Stimulated activated naive CD8-positive, alpha-beta T cell treated with anti-CD3 and anti-CD28 coated beads, Interleukin-15, amount 100 ng/mL, for 72 hours (primary cell): ENCODE measurements around the gene RFLNA.

Experiments
- ATAC-seq: fragments of 150-1000 bp; cut with Tn5 transposase; 2 replicates; pipeline ENCODE4 v1.10.0; 2021; ENCODE audit warnings: mild to moderate bottlenecking, moderate library complexity
- DNase-seq, 2 donors: peaks; one replicate each; pipeline ENCODE4 v3.0.0; 2021 to 2022
- H3K27ac Mint-ChIP-seq, 2 donors: one replicate each; pipeline ENCODE4 v1.8.0; 2022; ENCODE audit warnings: mild to moderate bottlenecking in 2 of 2, mixed read lengths in 2 of 2, moderate library complexity in 2 of 2
- H3K27me3 Mint-ChIP-seq: one replicate; pipeline ENCODE4 v1.8.0; 2022; ENCODE audit warnings: mixed read lengths
- H3K4me1 Mint-ChIP-seq: one replicate; pipeline ENCODE4 v1.8.0; 2022; ENCODE audit warnings: mild to moderate bottlenecking, mixed read lengths
- H3K4me3 Mint-ChIP-seq, 2 donors: one replicate each; pipeline ENCODE4 v1.8.0; 2022; ENCODE audit warnings: mild to moderate bottlenecking in 2 of 2, mixed read lengths in 2 of 2, moderate library complexity in 1 of 2
- H3K9me3 Mint-ChIP-seq, 2 donors: one replicate each; pipeline ENCODE4 v1.8.0; 2022; ENCODE audit warnings: mixed read lengths in 2 of 2

Gene RFLNA

DNA sequence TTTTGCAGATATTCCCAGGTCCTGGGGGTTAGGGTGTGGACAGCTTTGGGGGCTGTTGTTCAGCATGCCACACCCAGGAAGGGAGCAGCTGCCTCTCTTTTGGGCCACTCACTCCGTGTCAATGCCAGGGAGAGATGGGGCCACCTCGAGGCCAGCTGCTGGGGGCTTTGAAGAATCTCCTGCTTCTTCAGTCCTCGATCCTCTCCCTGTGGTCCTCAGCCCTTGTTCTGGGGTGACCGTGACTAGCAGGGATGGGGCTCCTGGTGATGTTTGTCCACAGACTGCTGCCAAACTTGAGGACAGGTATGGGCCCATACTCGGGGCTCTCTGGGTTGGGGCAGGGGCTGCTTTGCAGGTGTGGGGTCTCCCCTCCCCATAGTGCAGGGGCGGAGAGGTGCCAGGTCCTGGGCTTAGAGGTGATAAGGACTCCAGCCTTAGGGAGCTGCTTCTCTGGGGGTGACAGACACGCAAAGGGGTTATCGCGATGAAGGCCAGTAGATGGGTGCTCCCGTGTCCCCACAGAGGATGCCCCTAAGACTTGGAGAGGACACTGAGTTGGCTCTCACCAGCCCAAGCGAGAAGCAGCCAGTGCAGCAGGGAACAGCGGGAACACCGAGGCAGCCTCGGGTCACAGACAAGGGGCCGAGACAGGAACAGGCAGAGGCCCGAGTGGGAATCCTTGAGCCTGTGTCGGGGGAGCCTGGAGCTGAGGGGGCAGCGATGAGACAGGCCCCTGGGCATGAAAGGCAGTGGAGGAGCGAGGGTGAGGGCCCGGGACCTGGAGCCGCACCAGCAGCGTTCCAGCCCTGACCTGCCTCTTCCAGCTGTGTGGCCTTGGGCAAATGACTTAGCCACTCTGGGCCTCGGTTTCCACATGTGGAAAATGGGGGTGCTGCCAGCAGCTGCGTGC, 11.1 kb downstream of the RFLNA start:
- Mint-ChIP-seq H3K27me3 (peaks cover 2% of the 10 kb centered on the region), H3K4me1 (no peaks in the 10 kb centered on the region), H3K27ac (no peak overlapping the region), H3K4me3 (no peak overlapping the region), H3K9me3 (no peaks in the 10 kb centered on the region)
- ATAC-seq = no peak
- no peak for DNase-seq

DNA sequence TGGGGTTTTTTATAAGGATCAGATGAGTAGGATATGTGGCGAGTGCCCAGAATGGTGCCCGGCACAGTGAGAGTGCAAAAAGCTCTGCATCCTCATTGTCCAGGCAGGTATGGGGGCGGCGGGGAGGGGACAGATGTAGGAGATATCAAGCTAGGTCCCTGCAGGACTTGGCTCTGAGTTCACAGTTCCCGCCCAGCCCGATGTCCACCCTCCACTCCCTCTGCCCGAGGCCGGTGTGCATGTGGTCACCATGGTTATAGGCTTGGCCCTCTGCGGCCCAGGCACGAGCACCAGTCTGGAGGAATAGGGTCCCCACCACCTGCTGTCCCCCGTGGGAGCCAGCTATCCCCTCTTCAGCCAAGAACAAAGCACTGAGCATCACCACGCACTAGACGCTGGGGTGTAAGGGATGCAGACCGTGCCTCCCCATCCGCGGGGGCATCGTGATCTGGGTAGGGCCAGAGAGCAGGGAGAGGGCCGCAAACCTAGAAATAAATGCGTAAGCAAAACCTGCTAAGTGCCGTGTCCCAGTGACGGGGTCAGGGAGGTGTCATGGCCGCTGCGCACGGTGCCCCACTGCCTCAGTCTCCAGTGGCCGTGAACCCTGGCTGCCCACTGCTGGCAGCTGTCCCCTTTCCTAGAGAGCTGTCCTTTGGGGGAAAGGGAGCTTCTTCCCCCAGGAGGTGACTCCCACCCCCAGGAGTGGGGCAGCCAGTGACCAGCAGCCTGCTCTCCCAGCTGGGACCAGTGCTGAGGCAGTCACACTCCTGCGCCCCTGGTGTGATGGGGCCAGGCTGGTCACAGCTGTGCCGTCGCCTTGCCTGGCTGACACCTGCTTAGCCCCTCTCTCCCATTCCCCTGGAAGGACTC, 12.0 kb downstream of the RFLNA start:
- ATAC-seq = no peak
- Mint-ChIP-seq H3K27me3 (no peaks in the 10 kb centered on the region), H3K4me3 (no peak overlapping the region), H3K4me1 (no peaks in the 10 kb centered on the region), H3K9me3 (no peaks in the 10 kb centered on the region), H3K27ac (no peak overlapping the region)
- DNase-seq = no peak

DNA sequence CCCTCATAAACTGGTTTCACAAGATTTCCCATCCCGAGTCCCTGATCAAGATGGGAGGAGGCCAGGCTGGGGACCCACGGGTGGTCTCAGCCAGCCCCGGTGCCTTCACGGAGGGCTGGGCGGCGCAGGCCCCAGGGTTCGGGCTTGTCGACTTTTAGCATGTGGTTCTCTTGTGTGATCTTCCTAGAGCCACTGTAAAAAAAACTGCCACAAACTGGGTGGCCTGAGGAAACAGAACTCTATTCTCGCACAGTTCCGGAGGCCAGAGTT, 12.6 kb downstream of the RFLNA start:
- Mint-ChIP-seq H3K27ac (no peak overlapping the region), H3K27me3 (no peaks in the 10 kb centered on the region), H3K4me3 (no peak overlapping the region), H3K9me3 (no peaks in the 10 kb centered on the region), H3K4me1 (no peaks in the 10 kb centered on the region)
- no peak for ATAC-seq
- no peak for DNase-seq

GRCh38 chr12:124308741-124309140, 13.8 kb downstream of the RFLNA start:
- Mint-ChIP-seq H3K4me1 (no peaks in the 10 kb centered on the region), H3K27ac (no peak overlapping the region), H3K4me3 (no peak overlapping the region), H3K9me3 (no peaks in the 10 kb centered on the region), H3K27me3 (no peaks in the 10 kb centered on the region)
- no peak for DNase-seq
- ATAC-seq = no peak

DNA sequence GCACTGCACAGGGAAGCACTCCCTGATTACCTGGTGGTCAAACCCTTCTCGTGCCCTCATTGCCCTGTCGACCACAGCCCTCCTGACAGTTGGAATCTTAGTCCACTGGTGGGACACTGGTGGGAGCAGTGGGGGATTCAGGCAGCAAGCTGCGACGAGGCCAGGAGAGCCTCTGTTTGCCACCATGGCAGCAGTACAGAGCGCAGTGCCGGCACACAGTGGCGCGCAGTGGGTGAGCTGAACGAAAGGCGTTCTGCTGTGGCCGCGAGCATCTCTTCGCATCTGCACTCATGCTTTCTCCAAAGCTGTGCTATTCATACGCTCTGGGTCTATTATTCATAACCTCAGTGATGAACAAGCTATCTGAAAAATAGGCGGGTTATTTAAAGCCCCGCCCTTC, 14.3 kb downstream of the RFLNA start:
- no peaks in the 10 kb centered on the region for H3K27me3 Mint-ChIP-seq
- H3K9me3 Mint-ChIP-seq = no peaks in the 10 kb centered on the region
- no peak overlapping the region for H3K4me3 Mint-ChIP-seq
- no peaks in the 10 kb centered on the region for H3K4me1 Mint-ChIP-seq
- peak overlapping the region in 1 of 2 donors; percentile 50 for H3K27ac Mint-ChIP-seq
- ATAC-seq = no peak
- DNase-seq = no peak

- Mint-ChIP-seq H3K4me3 (no peak overlapping the region), H3K4me1 (no peaks in the 10 kb centered on the region), H3K27ac (no peak overlapping the region), H3K27me3 (no peaks in the 10 kb centered on the region), H3K9me3 (no peaks in the 10 kb centered on the region)
- ATAC-seq (no peak), DNase-seq (no peak)
Measured at GRCh38 chr12:124309744-124310143, 14.9 kb downstream of the RFLNA start.

- H3K4me3 Mint-ChIP-seq = no peak overlapping the region
- no peaks in the 10 kb centered on the region for H3K27me3 Mint-ChIP-seq
- H3K9me3 Mint-ChIP-seq = no peaks in the 10 kb centered on the region
- H3K27ac Mint-ChIP-seq = no peak overlapping the region
- ATAC-seq (no peak), DNase-seq (no peak)
- no peaks in the 10 kb centered on the region for H3K4me1 Mint-ChIP-seq
Measured at GRCh38 chr12:124310178-124310577, 15.3 kb downstream of the RFLNA start.

DNA sequence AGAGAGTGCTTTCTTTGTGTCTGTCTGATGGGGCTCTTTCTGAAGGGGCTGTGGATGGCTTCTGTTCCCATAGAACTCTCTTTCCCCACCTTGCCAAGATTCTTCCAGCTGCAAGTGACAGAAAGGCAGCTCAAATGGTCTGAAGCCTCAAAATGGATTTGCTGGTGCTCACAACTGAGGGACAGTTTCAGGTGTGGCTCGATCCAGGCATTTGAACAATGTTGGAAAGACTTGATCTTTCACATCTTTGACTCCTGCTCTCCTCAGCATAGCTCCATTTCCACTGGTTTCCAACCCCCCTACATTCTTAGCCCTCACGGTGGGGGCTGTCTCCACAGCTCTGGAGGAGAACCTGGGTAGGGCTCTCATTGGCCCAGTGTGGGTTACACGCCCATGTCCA, 15.9 kb downstream of the RFLNA start:
- no peak for DNase-seq
- Mint-ChIP-seq H3K4me3 (no peak overlapping the region), H3K27me3 (no peaks in the 10 kb centered on the region), H3K27ac (no peak overlapping the region), H3K9me3 (no peaks in the 10 kb centered on the region), H3K4me1 (no peaks in the 10 kb centered on the region)
- no peak for ATAC-seq

GRCh38 chr12:124311292-124312109, 16.6 kb downstream of the RFLNA start:
- Mint-ChIP-seq H3K27ac (no peak overlapping the region), H3K4me3 (no peak overlapping the region), H3K4me1 (no peaks in the 10 kb centered on the region), H3K9me3 (no peaks in the 10 kb centered on the region), H3K27me3 (no peaks in the 10 kb centered on the region)
- ATAC-seq (no peak), DNase-seq (no peak)

DNA sequence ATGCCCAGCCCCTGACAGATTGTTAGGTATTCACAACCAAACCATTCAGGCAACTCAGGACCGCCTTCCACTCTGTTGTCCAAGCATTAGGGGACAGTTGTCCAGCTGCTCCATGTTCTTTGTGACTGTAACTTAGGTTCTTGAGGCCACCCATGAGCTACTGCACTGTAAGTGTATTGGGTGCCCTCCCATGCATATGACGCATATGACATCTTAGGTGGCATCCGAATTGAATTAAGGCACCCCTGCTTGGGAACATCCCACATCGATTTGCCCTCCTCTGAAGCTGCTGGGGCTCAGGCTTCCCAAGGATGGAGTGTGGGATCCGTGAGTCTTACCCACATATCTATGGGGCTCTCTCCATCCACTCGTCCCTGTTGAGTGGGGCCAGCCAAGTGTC, 17.7 kb downstream of the RFLNA start:
- Mint-ChIP-seq H3K27ac (no peak overlapping the region), H3K4me1 (no peaks in the 10 kb centered on the region), H3K9me3 (no peaks in the 10 kb centered on the region), H3K27me3 (no peaks in the 10 kb centered on the region), H3K4me3 (no peak overlapping the region)
- DNase-seq (no peak), ATAC-seq (no peak)

- no peak for ATAC-seq
- no peaks in the 10 kb centered on the region for H3K9me3 Mint-ChIP-seq
Measured at GRCh38 chr12:124314207-124314606, 19.3 kb downstream of the RFLNA start.

DNA sequence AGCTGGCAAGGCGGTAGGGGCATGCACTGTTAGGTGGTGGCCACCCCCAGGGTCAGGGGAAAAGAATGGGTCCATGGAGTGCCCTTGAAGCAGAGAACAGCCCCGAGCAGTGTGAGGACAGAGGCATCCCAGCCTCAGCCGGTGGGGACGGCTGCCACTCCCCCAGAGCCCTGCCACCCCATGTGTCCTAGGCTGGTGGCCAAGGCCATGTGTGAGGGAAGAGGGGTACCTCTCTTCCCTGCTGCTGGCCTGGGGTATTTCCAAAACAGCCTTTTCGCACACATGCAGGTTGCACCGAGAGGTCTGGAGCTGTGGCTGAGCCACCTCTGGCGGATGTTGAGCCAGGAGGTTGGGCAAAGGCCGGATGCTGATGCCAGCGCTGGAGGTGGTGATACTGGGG, 19.9 kb downstream of the RFLNA start:
- H3K4me3 Mint-ChIP-seq = no peak overlapping the region

More at GRCh38 chr12:124314207-124314606, 19.3 kb downstream of the RFLNA start:
- no peak for DNase-seq
- Mint-ChIP-seq H3K4me1 (no peaks in the 10 kb centered on the region), H3K27me3 (no peaks in the 10 kb centered on the region), H3K4me3 (no peak overlapping the region), H3K27ac (no peak overlapping the region)

GRCh38 chr12:124315372-124316044, 20.6 kb downstream of the RFLNA start:
- no peak for ATAC-seq
- no peak for DNase-seq
- Mint-ChIP-seq H3K4me1 (no peaks in the 10 kb centered on the region), H3K27ac (no peak overlapping the region), H3K27me3 (no peaks in the 10 kb centered on the region), H3K4me3 (no peak overlapping the region), H3K9me3 (no peaks in the 10 kb centered on the region)

More for the DNA sequence above, 19.9 kb downstream of the RFLNA start:
- Mint-ChIP-seq H3K27me3 (no peaks in the 10 kb centered on the region), H3K9me3 (no peaks in the 10 kb centered on the region), H3K4me1 (no peaks in the 10 kb centered on the region), H3K27ac (no peak overlapping the region)
- ATAC-seq (no peak), DNase-seq (no peak)

- ATAC-seq = no peak
- peaks cover 4% of the 10 kb centered on the region for H3K4me1 Mint-ChIP-seq
- no peak overlapping the region for H3K4me3 Mint-ChIP-seq
- H3K27me3 Mint-ChIP-seq = no peaks in the 10 kb centered on the region
- H3K9me3 Mint-ChIP-seq = no peaks in the 10 kb centered on the region
- no peak overlapping the region for H3K27ac Mint-ChIP-seq
- DNase-seq = no peak
Measured at GRCh38 chr12:124316257-124316900, 21.5 kb downstream of the RFLNA start.

DNA sequence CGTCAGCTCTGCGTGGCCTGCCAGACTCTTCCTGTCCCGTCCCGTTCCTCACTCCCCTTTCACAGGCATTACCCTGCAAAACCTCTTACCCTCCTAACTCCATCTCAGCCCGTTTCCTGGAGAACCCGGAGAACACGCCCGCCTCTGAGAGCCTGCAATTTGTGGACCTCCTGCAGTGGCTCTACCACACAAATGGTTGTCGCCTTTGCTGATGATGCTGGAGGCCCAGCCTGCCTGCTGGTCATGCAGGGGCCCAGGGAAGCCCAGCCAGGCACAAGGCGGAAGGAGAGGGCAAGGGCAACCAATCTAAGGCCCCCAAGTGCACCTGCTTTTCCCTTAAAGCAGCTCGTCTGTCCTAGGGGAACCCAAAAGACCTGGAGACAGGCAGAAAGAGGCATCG, 22.5 kb downstream of the RFLNA start:
- no peak for ATAC-seq
- Mint-ChIP-seq H3K4me3 (no peak overlapping the region), H3K27ac (no peak overlapping the region)

More for the DNA sequence above, 22.5 kb downstream of the RFLNA start:
- H3K4me1 Mint-ChIP-seq = peaks cover 4% of the 10 kb centered on the region
- no peak for DNase-seq
- H3K9me3 Mint-ChIP-seq = no peaks in the 10 kb centered on the region
- no peaks in the 10 kb centered on the region for H3K27me3 Mint-ChIP-seq
